Sciatic nerve (tissue), 2 donors: ENCODE results near the gene TUBB2A. TPM values are rescaled to one million over a fixed set of nuclear protein-coding genes. Genes with fewer than 3 reads are reported as not detected.
"Not testable (repeated sequence)": the region's sequence is repeated elsewhere in the genome, so short reads cannot be mapped to it uniquely, and the experiment has no call there.

ENCODE experiments used
- ATAC-seq: fragments of 200-7000 bp; cut with Tn5 transposase; one replicate; pipeline ENCODE4 v1.9.1; 2020; ENCODE audit warnings: mild to moderate bottlenecking, moderate library complexity
- DNase-seq: peaks from one replicate; pipeline ENCODE4 v3.0.0-alpha.2; 2020; ENCODE audit warnings: low spot score
- intact Hi-C: fragments of 100-400 bp; cut with DNase I; formaldehyde crosslinking; loops from one replicate; pipeline ENCODE4 v1.14.2; 2022
- total RNA-seq: library from RNA; stranded (reverse); fragmentation: NEBNext Ultra II Directional; extraction: Animal tissue kit (Norgen Biotek cat#: 25700); gene quantifications from one replicate; pipeline ENCODE4 v1.2.1, GENCODE V29; 2021
- donor health status: DM: no; HTN: no; CAD: no.
- donor health status: DM: no; HTN: no; CAD: no.

The TUBB2A gene
- total RNA-seq, 1 donor from 2014 or later = 53.1 TPM

- no peak for DNase-seq
- no peak for ATAC-seq
- intact Hi-C loops = loop anchor here (10.0 kb wide), 1 partner anchor 93 kb away; the partner anchor contains the start of gene PSMG4
Measured at GRCh38 chr6:3162067-3162497, 4.7 kb upstream of the TUBB2A start.

- DNase-seq (no peak), ATAC-seq (no peak)
- intact Hi-C loops = loop anchor here (10.0 kb wide), 1 partner anchor 95 kb away; the partner anchor contains the start of gene PSMG4
Measured at GRCh38 chr6:3159805-3160781, 2.7 kb upstream of the TUBB2A start.

GRCh38 chr6:3156184-3157130 is 887 bp downstream of the TUBB2A start:
- DNase-seq, intact Hi-C loops: not testable (repeated sequence)
- ATAC-seq = peak; percentile 24

GRCh38 chr6:3155416-3155815 is 1.9 kb downstream of the TUBB2A start:
- DNase-seq, intact Hi-C loops, ATAC-seq: not testable (repeated sequence)

- no peak for ATAC-seq
- intact Hi-C loops = no loop called here
- no peak for DNase-seq
Measured at GRCh38 chr6:3152689-3153088, 4.7 kb downstream of the TUBB2A start.

- DNase-seq = no peak
- intact Hi-C loops = no loop called here
- no peak for ATAC-seq
Measured at GRCh38 chr6:3151691-3152090, 5.7 kb downstream of the TUBB2A start.

GRCh38 chr6:3147914-3148757 is 9.2 kb downstream of the TUBB2A start:
- DNase-seq (no peak), ATAC-seq (no peak)
- intact Hi-C loops = no loop called here

GRCh38 chr6:3144571-3144970 is 12.8 kb downstream of the TUBB2A start:
- DNase-seq (no peak), ATAC-seq (no peak)
- intact Hi-C loops = no loop called here

GRCh38 chr6:3143158-3143557 is 14.2 kb downstream of the TUBB2A start:
- no peak for ATAC-seq
- no peak for DNase-seq
- intact Hi-C loops = no loop called here

- ATAC-seq (no peak), DNase-seq (no peak)
- intact Hi-C loops = no loop called here
Measured at GRCh38 chr6:3142536-3142935, 14.8 kb downstream of the TUBB2A start.

GRCh38 chr6:3140201-3140600 is 17.1 kb downstream of the TUBB2A start:
- intact Hi-C loops = no loop called here
- ATAC-seq (no peak), DNase-seq (no peak)

GRCh38 chr6:3139090-3139903 is 18.0 kb downstream of the TUBB2A start:
- ATAC-seq = peak; percentile 95

GRCh38 chr6:3138341-3138740 is 19.0 kb downstream of the TUBB2A start:
- DNase-seq (no peak), ATAC-seq (no peak)
- intact Hi-C loops = no loop called here

More at GRCh38 chr6:3139090-3139903, 18.0 kb downstream of the TUBB2A start:
- intact Hi-C loops = no loop called here
- peak; percentile 71 for DNase-seq

- ATAC-seq, intact Hi-C loops: not testable (repeated sequence)
Measured at GRCh38 chr6:3137873-3138272, 19.5 kb downstream of the TUBB2A start.

GRCh38 chr6:3137057-3137777 is 20.1 kb downstream of the TUBB2A start:
- no peak for DNase-seq
- ATAC-seq = no peak
- intact Hi-C loops = no loop called here

More at GRCh38 chr6:3137873-3138272, 19.5 kb downstream of the TUBB2A start:
- DNase-seq = not testable (repeated sequence)

- DNase-seq (no peak), ATAC-seq (no peak)
- intact Hi-C loops = no loop called here
Measured at GRCh38 chr6:3136292-3137011, 20.9 kb downstream of the TUBB2A start.
